ENCODE data around the gene DCD. TPM values are rescaled to one million over a fixed set of nuclear protein-coding genes. Genes with fewer than 3 reads are reported as not detected.

Gene DCD
- total RNA-seq, 4 donors from 2014 or later: not detected

GRCh38 chr12:54653025-54653424 is 4.9 kb upstream of the DCD start:
- no peak overlapping the region for H3K4me3 ChIP-seq
- no peaks in the 10 kb centered on the region for H3K4me1 ChIP-seq
- no peaks in the 10 kb centered on the region for H3K27me3 ChIP-seq
- TF ChIP-seq CTCF (IDR thresholded peaks at IDR 0.05) (no peak), POLR2A (IDR thresholded peaks at IDR 0.05) (no peak)
- intact Hi-C loops (cut with DNase I; ENCODE audit: low total_unique reads): no loop called here
- no peak overlapping the region for H3K27ac ChIP-seq
- H3K9me3 ChIP-seq: no peaks in the 10 kb centered on the region
- no peak for DNase-seq
- no peaks in the 10 kb centered on the region for H3K36me3 ChIP-seq

- Histone ChIP-seq H3K27me3 (no peaks in the 10 kb centered on the region), H3K4me3 (no peak overlapping the region), H3K27ac (no peak overlapping the region), H3K36me3 (no peaks in the 10 kb centered on the region), H3K9me3 (no peaks in the 10 kb centered on the region), H3K4me1 (no peaks in the 10 kb centered on the region)
- intact Hi-C loops (cut with DNase I; ENCODE audit: low total_unique reads): no loop called here
- no peak for DNase-seq
- TF ChIP-seq CTCF (IDR thresholded peaks at IDR 0.05) (no peak), POLR2A (IDR thresholded peaks at IDR 0.05) (no peak)
Observed at GRCh38 chr12:54650889-54651288, 2.7 kb upstream of the DCD start.

- no peak for DNase-seq
- Histone ChIP-seq H3K27me3 (no peaks in the 10 kb centered on the region), H3K4me1 (no peaks in the 10 kb centered on the region), H3K4me3 (no peak overlapping the region), H3K9me3 (no peaks in the 10 kb centered on the region), H3K27ac (no peak overlapping the region), H3K36me3 (no peaks in the 10 kb centered on the region)
- intact Hi-C loops (cut with DNase I; ENCODE audit: low total_unique reads): no loop called here
- TF ChIP-seq POLR2A (IDR thresholded peaks at IDR 0.05): no peak
- no peak for TF ChIP-seq CTCF (IDR thresholded peaks at IDR 0.05)
Observed at GRCh38 chr12:54650409-54650808, 2.2 kb upstream of the DCD start.

GRCh38 chr12:54649825-54650224 is 1.7 kb upstream of the DCD start:
- H3K27me3 ChIP-seq: no peaks in the 10 kb centered on the region
- intact Hi-C loops (cut with DNase I; ENCODE audit: low total_unique reads): no loop called here
- H3K36me3 ChIP-seq: no peaks in the 10 kb centered on the region
- no peak overlapping the region for H3K4me3 ChIP-seq
- no peaks in the 10 kb centered on the region for H3K9me3 ChIP-seq
- no peak for TF ChIP-seq CTCF (IDR thresholded peaks at IDR 0.05)
- no peak for DNase-seq
- H3K4me1 ChIP-seq: no peaks in the 10 kb centered on the region
- H3K27ac ChIP-seq: no peak overlapping the region

GRCh38 chr12:54641554-54641953 is 6.6 kb downstream of the DCD start:
- no peaks in the 10 kb centered on the region for H3K4me1 ChIP-seq
- H3K9me3 ChIP-seq: no peaks in the 10 kb centered on the region
- H3K36me3 ChIP-seq: no peaks in the 10 kb centered on the region
- H3K4me3 ChIP-seq: no peak overlapping the region
- intact Hi-C loops (cut with DNase I; ENCODE audit: low total_unique reads): no loop called here
- DNase-seq: no peak
- no peak overlapping the region for H3K27ac ChIP-seq
- TF ChIP-seq POLR2A (IDR thresholded peaks at IDR 0.05) (no peak), CTCF (IDR thresholded peaks at IDR 0.05) (no peak)
- no peaks in the 10 kb centered on the region for H3K27me3 ChIP-seq

All from uterus (tissue), 4 donors.